GM12878 (cell line): ENCODE data around the gene TTC31. TPM values are rescaled to one million over a fixed set of nuclear protein-coding genes. Genes with fewer than 3 reads are reported as not detected.
A peak's percentile ranks its signal among the peaks of the same experiment; 100 is the strongest.

ENCODE experiments used
- ASH2L ChIP-seq: fragments of 300-600, 200-600 bp; sonication (generic); IDR thresholded peaks from 2 replicates; pipeline ENCODE4 v1.6.1; 2017; ENCODE audit warnings: low read depth, mild to moderate bottlenecking, borderline replicate concordance
- EGR1 ChIP-seq, 2 experiments: IDR thresholded peaks; 1 replicate in 1 of 2; 2 replicates in 1 of 2; pipeline ENCODE4 v1.6.1; 2011 to 2012; ENCODE audit warnings: low read depth in 2 of 2, low read length in 2 of 2, borderline replicate concordance in 1 of 2, mild to moderate bottlenecking in 1 of 2, moderate library complexity in 1 of 2
- polyA plus RNA-seq, 11 experiments: library from polyadenylated mRNA; depleted of rRNA in 4 of 11; unstranded in 6 of 11; stranded (reverse) in 5 of 11; fragments of >200 nt; fragmentation: Nextera tagmentation in 4 of 11; fragmentation: Illumina TruSeq in 1 of 11; extraction: Ambion mirVana in 4 of 11; extraction: Trizol in 1 of 11; gene quantifications; 1 replicate in 1 of 11; 2 replicates in 10 of 11; pipeline versions ENCODE4 v1.2.1 to v1.2.3, GENCODE V29; 2011 to 2016; ENCODE audit warnings: inconsistent platforms in 2 of 11, missing spikeins in 2 of 11, low read depth in 1 of 11
- total RNA-seq, 4 experiments: library from RNA; depleted of rRNA in 3 of 4; stranded (reverse); fragments of >200 nt in 3 of 4; fragmentation: Illumina TruSeq in 1 of 4; extraction: Trizol in 1 of 4; gene quantifications; 2 replicates each; pipeline versions ENCODE4 v1.2.1 to v1.2.3, GENCODE V29; 2013 to 2021
- TF ChIP-seq, protein P1 (sequence below): fragments of 150-350 bp; IDR thresholded peaks from 2 replicates; pipeline ENCODE4 v1.6.1; 2014; ENCODE audit warnings: mild to moderate bottlenecking, low read depth, low read length
- TF ChIP-seq, protein P2 (sequence below): fragments of 450-650 bp; IDR thresholded peaks from 2 replicates; pipeline ENCODE4 v1.6.1; 2017; ENCODE audit warnings: antibody characterized with exemption, mild to moderate bottlenecking, moderate library complexity
- TF ChIP-seq, protein P3 (sequence below): fragments of 150-350 bp; IDR thresholded peaks from 2 replicates; pipeline ENCODE4 v1.6.1; 2016; ENCODE audit warnings: low read depth, low read length

Gene TTC31
- total and polyA plus RNA-seq, 10 of the 15 experiments (the other 5 are each of a cell fraction or from before 2014, with no cell fraction given): 6.5 to 34.9 (median 25.9) TPM

DNA sequence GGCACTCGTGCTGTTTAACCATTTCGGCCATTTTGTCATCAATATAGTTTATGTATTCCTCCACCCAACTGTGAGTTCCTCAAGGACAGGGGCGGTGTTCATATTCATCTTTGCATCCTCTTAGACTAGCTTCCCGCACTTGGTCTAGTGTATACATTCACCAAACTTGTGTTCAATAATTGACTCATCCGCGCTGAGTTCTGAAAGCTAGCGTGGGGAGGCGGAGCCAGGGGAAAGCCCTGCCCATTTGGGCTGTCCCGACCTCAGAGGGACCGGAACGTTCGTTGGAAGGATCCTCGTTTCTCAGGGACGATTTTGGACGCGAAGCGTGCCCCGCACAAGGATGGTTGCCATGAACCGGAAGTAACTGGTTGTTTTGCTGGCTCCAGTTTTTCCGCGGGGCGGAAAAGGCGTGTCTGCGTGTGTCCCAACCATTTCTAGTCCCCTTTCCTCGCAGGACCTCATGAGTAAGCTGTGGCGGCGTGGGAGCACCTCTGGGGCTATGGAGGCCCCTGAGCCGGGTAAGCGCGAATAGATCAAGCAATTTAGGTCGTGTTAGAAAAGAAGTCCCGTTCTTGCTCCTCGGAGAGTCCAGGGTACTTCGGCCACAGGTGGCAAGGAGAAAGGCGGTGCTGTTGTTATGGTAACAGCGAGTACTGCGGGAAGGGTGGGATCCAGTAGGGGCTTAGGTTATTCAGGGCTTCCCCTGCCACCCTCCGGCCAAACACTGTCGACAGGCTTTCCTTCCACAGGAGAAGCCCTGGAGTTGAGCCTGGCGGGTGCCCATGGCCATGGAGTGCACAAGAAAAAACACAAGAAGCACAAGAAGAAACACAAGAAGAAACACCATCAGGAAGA, 28.0 kb upstream of the TTC31 start, which contains the start of gene INO80B (continued):
- TF ChIP-seq, protein P1, sequence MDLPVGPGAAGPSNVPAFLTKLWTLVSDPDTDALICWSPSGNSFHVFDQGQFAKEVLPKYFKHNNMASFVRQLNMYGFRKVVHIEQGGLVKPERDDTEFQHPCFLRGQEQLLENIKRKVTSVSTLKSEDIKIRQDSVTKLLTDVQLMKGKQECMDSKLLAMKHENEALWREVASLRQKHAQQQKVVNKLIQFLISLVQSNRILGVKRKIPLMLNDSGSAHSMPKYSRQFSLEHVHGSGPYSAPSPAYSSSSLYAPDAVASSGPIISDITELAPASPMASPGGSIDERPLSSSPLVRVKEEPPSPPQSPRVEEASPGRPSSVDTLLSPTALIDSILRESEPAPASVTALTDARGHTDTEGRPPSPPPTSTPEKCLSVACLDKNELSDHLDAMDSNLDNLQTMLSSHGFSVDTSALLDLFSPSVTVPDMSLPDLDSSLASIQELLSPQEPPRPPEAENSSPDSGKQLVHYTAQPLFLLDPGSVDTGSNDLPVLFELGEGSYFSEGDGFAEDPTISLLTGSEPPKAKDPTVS: peak; percentile 74; the same call in 1 of the 2 replicates
- TF ChIP-seq, protein P2, sequence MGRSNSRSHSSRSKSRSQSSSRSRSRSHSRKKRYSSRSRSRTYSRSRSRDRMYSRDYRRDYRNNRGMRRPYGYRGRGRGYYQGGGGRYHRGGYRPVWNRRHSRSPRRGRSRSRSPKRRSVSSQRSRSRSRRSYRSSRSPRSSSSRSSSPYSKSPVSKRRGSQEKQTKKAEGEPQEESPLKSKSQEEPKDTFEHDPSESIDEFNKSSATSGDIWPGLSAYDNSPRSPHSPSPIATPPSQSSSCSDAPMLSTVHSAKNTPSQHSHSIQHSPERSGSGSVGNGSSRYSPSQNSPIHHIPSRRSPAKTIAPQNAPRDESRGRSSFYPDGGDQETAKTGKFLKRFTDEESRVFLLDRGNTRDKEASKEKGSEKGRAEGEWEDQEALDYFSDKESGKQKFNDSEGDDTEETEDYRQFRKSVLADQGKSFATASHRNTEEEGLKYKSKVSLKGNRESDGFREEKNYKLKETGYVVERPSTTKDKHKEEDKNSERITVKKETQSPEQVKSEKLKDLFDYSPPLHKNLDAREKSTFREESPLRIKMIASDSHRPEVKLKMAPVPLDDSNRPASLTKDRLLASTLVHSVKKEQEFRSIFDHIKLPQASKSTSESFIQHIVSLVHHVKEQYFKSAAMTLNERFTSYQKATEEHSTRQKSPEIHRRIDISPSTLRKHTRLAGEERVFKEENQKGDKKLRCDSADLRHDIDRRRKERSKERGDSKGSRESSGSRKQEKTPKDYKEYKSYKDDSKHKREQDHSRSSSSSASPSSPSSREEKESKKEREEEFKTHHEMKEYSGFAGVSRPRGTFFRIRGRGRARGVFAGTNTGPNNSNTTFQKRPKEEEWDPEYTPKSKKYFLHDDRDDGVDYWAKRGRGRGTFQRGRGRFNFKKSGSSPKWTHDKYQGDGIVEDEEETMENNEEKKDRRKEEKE: no peak
- TF ChIP-seq ASH2L: 0 out of 2 replicates have a peak, but pooled peaks have one; percentile 57
- no peak; a peak in 1 of 3 replicates for TF ChIP-seq EGR1 (IDR thresholded peaks at IDR 0.05; ENCODE audit: borderline replicate concordance in 1 of 2, low read depth in 2 of 2, low read length in 2 of 2)
- TF ChIP-seq, protein P3, sequence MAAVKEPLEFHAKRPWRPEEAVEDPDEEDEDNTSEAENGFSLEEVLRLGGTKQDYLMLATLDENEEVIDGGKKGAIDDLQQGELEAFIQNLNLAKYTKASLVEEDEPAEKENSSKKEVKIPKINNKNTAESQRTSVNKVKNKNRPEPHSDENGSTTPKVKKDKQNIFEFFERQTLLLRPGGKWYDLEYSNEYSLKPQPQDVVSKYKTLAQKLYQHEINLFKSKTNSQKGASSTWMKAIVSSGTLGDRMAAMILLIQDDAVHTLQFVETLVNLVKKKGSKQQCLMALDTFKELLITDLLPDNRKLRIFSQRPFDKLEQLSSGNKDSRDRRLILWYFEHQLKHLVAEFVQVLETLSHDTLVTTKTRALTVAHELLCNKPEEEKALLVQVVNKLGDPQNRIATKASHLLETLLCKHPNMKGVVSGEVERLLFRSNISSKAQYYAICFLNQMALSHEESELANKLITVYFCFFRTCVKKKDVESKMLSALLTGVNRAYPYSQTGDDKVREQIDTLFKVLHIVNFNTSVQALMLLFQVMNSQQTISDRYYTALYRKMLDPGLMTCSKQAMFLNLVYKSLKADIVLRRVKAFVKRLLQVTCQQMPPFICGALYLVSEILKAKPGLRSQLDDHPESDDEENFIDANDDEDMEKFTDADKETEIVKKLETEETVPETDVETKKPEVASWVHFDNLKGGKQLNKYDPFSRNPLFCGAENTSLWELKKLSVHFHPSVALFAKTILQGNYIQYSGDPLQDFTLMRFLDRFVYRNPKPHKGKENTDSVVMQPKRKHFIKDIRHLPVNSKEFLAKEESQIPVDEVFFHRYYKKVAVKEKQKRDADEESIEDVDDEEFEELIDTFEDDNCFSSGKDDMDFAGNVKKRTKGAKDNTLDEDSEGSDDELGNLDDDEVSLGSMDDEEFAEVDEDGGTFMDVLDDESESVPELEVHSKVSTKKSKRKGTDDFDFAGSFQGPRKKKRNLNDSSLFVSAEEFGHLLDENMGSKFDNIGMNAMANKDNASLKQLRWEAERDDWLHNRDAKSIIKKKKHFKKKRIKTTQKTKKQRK: no peak
